Peyer's patch (tissue), 4 donors: ENCODE results near the gene LRIG1. TPM values are rescaled to one million over a fixed set of nuclear protein-coding genes. Genes with fewer than 3 reads are reported as not detected.

Experiments used
- DNase-seq, 3 donors: peaks; one replicate each; pipeline ENCODE4 v3.0.0-alpha.2; 2017 to 2019
- H3K27ac ChIP-seq, 4 donors: fragments of 200-600 bp; sonication (generic); one replicate each; pipeline ENCODE4 v1.5.1; 2016 to 2019
- H3K27me3 ChIP-seq, 2 donors: fragments of 200-600 bp; sonication (generic); one replicate each; pipeline ENCODE4 v1.5.1; 2019
- H3K36me3 ChIP-seq, 3 donors: fragments of 200-600 bp; sonication (generic); one replicate each; pipeline ENCODE4 v1.5.1; 2016 to 2019
- H3K4me1 ChIP-seq, 4 donors: fragments of 200-600 bp; sonication (generic); one replicate each; pipeline ENCODE4 v1.5.1; 2016 to 2019
- H3K4me3 ChIP-seq, 4 donors: fragments of 200-600 bp; sonication (generic); 1 replicate in 3 of 4; 2 replicates in 1 of 4; pipeline ENCODE4 v1.5.1; 2016 to 2019; ENCODE audit warnings: mild to moderate bottlenecking in 1 of 4
- H3K9me3 ChIP-seq, 4 donors: fragments of 200-600 bp; sonication (generic); one replicate each; pipeline ENCODE4 v1.5.1; 2016 to 2019; ENCODE audit warnings: mild to moderate bottlenecking in 1 of 4
- CTCF ChIP-seq, 6 experiments: fragments of 450-650 bp in 4 of 6; fragments of 200-600 bp in 2 of 6; sonication (generic) in 1 of 6; IDR thresholded peaks; one replicate each; pipeline ENCODE4 v1.5.1; 2017 to 2019; ENCODE audit warnings: antibody characterized with exemption in 6 of 6, mild to moderate bottlenecking in 3 of 6, moderate library complexity in 1 of 6
- POLR2A ChIP-seq, 2 donors: fragments of 450-650 bp; IDR thresholded peaks; one replicate each; pipeline ENCODE4 v1.5.1; 2017; ENCODE audit warnings: antibody characterized with exemption in 2 of 2, mild to moderate bottlenecking in 2 of 2, moderate library complexity in 2 of 2
- total RNA-seq, 4 donors: library from RNA; depleted of rRNA; stranded (reverse); fragments of >200 nt; gene quantifications; one replicate each; pipeline ENCODE4 v1.1.0, GENCODE V29; 2016

LRIG1 gene
- total RNA-seq, 4 donors from 2014 or later: 28.5 to 65.2 (median 59.2) TPM

GRCh38 chr3:66397745-66398144, 103.1 kb downstream of the LRIG1 start:
- no peak for TF ChIP-seq CTCF (IDR thresholded peaks at IDR 0.05)
- TF ChIP-seq POLR2A (IDR thresholded peaks at IDR 0.05): no peak
- Histone ChIP-seq H3K4me3 (no peak overlapping the region), H3K36me3 (peaks cover 0 to 63% (median 0%) of the 10 kb centered on the region in 3 donors), H3K4me1 (peaks cover 0 to 7% (median 0%) of the 10 kb centered on the region in 4 donors), H3K27ac (no peak overlapping the region), H3K27me3 (no peaks in the 10 kb centered on the region), H3K9me3 (no peaks in the 10 kb centered on the region)
- peak in 1 of 3 donors; percentile 50 for DNase-seq

GRCh38 chr3:66396888-66397287, 103.9 kb downstream of the LRIG1 start:
- Histone ChIP-seq H3K36me3 (peaks cover 0 to 66% (median 0%) of the 10 kb centered on the region in 3 donors), H3K27me3 (no peaks in the 10 kb centered on the region), H3K9me3 (no peaks in the 10 kb centered on the region), H3K4me3 (no peak overlapping the region), H3K4me1 (peaks cover 0 to 7% (median 0%) of the 10 kb centered on the region in 4 donors), H3K27ac (no peak overlapping the region)
- TF ChIP-seq POLR2A (IDR thresholded peaks at IDR 0.05) (no peak), CTCF (IDR thresholded peaks at IDR 0.05) (no peak)
- peak in 1 of 3 donors; percentile 42 for DNase-seq

GRCh38 chr3:66396161-66396760, 104.6 kb downstream of the LRIG1 start:
- peak in 2 of 3 donors; percentile 15 to 30 for DNase-seq
- Histone ChIP-seq H3K4me1 (peaks cover 0 to 7% (median 0%) of the 10 kb centered on the region in 4 donors), H3K36me3 (peaks cover 0 to 67% (median 0%) of the 10 kb centered on the region in 3 donors), H3K27me3 (no peaks in the 10 kb centered on the region), H3K27ac (no peak overlapping the region), H3K9me3 (no peaks in the 10 kb centered on the region), H3K4me3 (no peak overlapping the region)
- TF ChIP-seq POLR2A (IDR thresholded peaks at IDR 0.05): no peak

- peak in 1 of 3 donors; percentile 15 for DNase-seq
- no peak overlapping the region for H3K27ac ChIP-seq
- peaks cover 0 to 7% (median 0%) of the 10 kb centered on the region in 4 donors for H3K4me1 ChIP-seq
- H3K36me3 ChIP-seq: peaks cover 0 to 60% (median 0%) of the 10 kb centered on the region in 3 donors
- no peaks in the 10 kb centered on the region for H3K9me3 ChIP-seq
- TF ChIP-seq POLR2A (IDR thresholded peaks at IDR 0.05): no peak
- TF ChIP-seq CTCF (IDR thresholded peaks at IDR 0.05): no peak
- no peaks in the 10 kb centered on the region for H3K27me3 ChIP-seq
- H3K4me3 ChIP-seq: no peak overlapping the region
Observed at GRCh38 chr3:66395635-66396034, 105.2 kb downstream of the LRIG1 start.

- peak overlapping the region in 1 of 4 donors; percentile 75 for H3K27ac ChIP-seq
- no peak overlapping the region for H3K4me3 ChIP-seq
- no peaks in the 10 kb centered on the region for H3K27me3 ChIP-seq
- no peaks in the 10 kb centered on the region for H3K9me3 ChIP-seq
- peaks cover 0 to 52% (median 0%) of the 10 kb centered on the region in 3 donors for H3K36me3 ChIP-seq
- peaks cover 0 to 7% (median 0%) of the 10 kb centered on the region in 4 donors for H3K4me1 ChIP-seq
- TF ChIP-seq POLR2A (IDR thresholded peaks at IDR 0.05) (no peak), CTCF (IDR thresholded peaks at IDR 0.05) (no peak)
- DNase-seq: peak in 2 of 3 donors; percentile 7 to 43
Observed at GRCh38 chr3:66394753-66395249, 106.0 kb downstream of the LRIG1 start.

- H3K4me1 ChIP-seq: peaks cover 0 to 7% (median 0%) of the 10 kb centered on the region in 4 donors
Observed at GRCh38 chr3:66394019-66394752, 106.6 kb downstream of the LRIG1 start.

More at GRCh38 chr3:66394019-66394752, 106.6 kb downstream of the LRIG1 start:
- DNase-seq: peak in 2 of 3 donors; percentile 79
- Histone ChIP-seq H3K4me3 (peak overlapping the region in 1 of 4 donors; percentile 26), H3K27me3 (no peaks in the 10 kb centered on the region), H3K9me3 (no peaks in the 10 kb centered on the region), H3K36me3 (peaks cover 0 to 52% (median 0%) of the 10 kb centered on the region in 3 donors), H3K27ac (peak overlapping the region in 2 of 4 donors; percentile 25 to 75)
- TF ChIP-seq CTCF (IDR thresholded peaks at IDR 0.05) (no peak), POLR2A (IDR thresholded peaks at IDR 0.05) (no peak)
